Activated CD4-positive, CD25-positive, alpha-beta regulatory T cell treated with anti-CD3 and anti-CD28 coated beads, Interleukin-2, amount 50 U/mL, for 72 hours (primary cell): ENCODE measurements around the gene IGFBP2.

Experiments used
- DNase-seq: peaks from one replicate; pipeline ENCODE4 v3.0.0; 2021

The IGFBP2 gene

DNA sequence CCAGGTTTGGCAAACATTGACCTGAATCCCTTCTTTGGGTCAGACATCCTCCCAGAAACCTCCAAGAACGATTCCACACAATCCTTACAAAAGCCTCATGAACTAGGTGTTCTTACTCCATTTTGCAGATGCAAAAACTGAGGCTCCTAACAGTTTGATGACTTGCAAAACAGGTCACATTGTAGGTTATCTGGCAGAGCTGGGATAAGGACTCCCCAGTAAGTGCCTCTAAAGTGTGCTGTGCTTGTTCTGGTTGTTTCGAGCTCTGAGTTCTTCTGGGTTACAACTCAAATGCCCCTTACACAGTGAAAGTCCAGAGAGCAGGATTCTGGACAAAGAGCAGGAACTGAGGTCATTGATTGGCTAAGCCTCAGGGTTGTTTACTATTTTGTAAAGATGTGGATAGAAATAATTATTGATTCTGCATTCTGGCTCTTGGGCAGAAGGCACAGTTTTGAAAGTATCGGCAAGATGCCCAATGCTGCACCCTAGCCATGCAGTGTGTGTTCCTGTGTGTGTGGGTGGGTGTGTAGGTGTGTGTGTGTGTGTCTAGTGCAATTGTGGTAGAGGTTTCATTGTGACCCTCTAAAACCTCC lies 17.0 kb upstream of the IGFBP2 start:
- DNase-seq = no peak

DNA sequence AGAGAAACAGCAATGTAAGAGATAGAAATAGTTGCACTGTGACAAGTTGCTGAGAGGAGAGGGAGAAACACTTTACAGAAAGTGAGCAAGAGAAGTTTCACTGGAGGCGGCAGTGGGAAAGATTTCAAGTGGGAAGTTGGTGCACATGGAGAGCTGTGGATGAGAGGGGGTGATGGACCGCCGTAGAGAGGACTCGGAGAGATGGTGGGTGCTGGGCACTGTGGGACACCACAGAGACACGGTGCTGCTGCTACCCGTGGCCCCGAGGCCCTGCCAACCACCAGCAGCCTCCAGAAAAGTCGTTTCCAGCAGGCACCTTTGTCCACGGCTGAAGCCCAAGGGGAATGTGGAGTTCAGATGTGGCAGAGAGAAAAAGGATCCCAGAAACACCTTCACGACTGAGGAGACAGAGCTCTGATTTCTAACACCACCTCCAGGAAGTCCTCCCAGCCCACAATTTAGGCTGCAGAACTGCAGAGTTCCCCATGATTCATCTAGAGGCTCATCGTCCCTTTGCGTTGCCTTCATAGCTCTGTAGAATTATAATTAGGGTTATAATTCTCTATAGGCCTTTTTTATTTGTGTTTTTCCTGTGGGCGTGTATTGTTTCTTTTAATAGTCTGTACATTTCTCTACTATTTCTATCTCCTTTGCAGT lies 15.9 kb upstream of the IGFBP2 start:
- DNase-seq = no peak

DNA sequence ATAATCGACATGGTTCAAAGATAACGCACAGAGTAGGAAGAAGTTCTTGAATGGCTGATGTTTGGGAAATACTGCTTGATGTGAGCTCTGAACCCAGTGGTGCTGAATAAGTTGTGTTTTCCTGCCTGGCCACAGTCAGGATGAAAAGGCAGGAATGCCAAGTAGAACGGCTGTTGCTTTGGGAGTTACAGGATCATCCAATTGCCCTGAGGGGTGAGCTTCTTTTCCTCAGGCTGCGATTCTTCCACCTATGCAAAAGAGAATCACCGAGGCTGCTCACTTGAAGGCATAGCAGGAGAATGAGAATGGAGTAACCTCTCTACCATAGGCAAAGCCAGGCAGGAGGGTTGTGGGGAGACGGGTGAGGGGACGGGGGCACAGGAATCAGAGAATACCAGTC lies 14.4 kb upstream of the IGFBP2 start:
- no peak for DNase-seq

DNA sequence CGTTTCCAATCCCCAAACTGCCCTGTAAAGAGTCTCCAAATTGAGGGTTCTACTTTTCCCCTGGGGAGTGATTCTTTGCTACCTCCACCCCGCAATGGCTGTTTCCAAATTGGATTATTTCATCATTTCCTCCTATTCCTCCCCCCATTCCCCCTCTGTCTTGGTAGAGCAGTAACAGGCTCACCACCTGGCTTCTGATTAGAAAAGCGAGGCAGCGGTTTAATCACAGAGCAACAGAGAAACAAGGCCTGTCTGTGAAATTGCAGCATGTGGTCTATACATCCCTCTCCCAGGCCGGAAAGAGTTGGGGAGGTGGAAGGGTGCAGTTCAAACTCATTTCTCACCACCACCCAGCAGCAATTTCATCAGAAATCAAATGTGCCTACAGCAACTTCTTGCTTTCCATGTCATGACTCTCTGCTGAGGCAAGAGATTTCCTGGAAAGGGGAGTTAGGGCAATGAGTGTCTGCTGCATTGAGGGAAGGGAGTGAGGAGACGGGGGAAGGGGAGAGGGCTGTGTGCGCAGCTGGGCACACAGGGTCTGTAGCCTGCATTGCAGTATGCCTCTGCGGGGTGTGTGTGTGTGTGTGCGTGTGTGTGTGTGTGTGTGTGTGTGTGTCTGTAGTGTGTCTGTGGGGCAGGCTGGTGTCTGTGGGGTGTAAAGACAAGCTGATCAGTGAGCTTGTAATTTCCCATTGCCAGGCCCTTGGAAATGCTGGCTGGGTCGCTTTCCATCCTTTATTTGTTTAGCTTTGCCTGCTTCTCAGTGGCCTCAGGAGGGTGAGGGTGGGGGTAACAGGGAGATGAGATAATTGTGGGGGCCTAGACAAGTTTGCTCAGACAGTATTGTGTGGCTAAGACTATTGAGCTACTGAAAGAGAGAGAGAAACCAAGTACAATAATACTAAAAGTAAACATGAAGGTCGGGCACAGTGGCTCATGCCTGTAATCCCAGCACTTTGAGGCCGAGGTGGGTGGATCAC lies 13.5 kb upstream of the IGFBP2 start:
- no peak for DNase-seq

DNA sequence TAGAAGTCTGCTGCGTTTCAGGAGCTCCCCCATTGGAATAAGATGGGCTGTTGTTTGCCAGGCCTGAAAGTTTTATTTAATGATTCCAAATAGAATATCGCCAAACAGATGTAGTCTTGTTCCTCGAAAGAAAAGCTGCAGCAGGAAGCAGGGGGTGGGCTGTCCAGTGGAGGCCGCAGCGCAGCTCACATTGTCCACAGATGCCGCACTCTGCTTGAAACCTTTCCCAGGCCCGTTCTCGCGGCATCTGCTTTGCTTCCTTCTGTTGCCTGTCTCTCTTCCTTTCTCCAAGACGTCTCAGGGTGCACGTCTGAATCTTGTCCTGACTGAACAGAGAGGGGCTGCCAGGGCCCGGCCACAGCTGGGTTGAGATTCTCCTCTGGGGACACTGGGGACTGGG lies 12.4 kb upstream of the IGFBP2 start:
- no peak for DNase-seq

DNA sequence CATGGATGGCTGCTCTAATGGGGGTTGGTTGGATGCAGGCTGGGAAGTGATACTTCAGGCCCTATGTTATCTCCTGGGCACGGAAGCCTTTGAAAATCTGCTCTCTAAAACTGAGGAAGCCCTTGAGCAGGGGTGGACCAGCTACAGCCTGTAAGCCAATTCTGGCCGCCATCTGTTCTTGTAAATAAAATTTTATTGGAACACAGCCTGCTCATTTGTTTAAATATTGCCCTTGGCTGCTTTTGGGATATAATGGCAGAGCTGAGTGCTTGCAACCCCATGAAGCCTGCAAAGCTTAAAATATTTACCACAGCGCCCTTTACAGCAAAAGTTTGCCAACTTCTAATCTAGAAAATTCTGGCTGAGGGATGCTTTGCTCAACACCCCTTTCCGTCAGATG lies 11.9 kb upstream of the IGFBP2 start:
- no peak for DNase-seq

DNA sequence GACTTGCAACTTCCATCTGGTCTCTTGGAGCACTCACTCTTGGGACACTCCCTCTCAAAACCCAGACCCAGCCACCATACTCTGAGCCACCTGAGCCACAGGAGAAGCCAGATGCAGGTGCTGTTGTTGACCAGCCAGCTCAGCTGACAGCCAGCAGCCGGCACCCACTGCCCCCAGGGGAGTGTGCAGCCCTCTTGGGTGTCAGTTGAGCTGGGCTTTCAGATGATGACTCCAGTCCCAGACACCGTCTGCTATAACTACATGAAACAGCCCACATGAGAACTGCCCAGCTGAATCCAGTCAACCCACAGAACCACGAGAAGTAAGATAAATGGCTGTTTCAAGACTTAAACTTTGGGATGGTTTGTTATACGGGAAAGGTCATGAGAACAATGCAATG lies 10.7 kb upstream of the IGFBP2 start:
- DNase-seq = no peak

DNA sequence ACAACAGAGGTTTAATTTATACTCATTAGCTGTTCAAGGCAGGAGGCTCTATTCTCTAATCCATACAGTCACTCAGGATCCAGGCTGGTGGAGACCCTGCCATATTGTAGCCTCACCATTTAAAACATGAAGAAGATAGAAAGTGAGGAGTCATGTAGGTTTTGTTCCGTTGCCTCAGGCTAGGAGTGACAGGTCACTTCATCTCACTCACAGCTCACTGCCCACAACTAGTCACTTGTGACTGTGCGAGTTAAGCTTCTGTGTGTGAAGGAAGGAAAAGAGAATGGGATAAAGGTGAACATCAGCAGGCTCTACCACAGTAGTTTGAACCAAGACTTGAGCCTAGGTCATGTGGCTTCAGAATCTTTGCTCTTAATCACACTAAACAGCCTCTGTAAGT lies 9.0 kb upstream of the IGFBP2 start:
- DNase-seq = no peak

DNA sequence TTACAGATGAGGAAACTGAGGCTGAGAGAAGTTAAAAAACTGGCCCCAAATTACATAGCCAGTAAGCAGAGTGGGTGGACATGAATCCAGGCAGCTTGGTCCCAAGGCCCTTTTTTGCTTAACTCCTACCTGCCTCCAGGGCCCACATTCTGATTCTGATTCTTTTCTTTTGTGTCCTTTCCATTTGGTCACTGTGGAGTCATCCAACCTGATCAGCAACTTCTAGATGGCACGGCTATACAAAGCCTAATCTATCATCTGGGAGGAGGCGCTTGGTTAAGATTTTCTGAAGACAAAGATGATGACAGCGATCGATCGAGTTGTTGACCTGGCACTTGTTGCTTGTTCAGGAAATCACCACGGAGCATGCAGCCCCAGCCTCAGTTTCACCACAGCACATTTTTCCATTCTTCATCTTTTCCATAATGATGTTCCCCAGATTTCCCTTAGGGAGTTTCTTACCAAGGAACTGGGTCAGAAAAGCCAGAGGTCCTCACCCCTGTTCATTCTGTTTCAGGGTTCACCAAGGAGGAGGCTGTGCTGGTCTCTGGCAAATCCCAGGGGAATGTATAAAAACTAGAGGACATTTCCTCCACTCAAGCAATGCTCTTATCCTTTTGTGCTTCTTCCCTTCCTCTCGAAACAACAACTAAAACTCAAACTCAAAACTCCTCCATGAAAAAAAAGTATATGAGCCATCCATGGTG lies 6.9 kb upstream of the IGFBP2 start:
- DNase-seq = no peak

DNA sequence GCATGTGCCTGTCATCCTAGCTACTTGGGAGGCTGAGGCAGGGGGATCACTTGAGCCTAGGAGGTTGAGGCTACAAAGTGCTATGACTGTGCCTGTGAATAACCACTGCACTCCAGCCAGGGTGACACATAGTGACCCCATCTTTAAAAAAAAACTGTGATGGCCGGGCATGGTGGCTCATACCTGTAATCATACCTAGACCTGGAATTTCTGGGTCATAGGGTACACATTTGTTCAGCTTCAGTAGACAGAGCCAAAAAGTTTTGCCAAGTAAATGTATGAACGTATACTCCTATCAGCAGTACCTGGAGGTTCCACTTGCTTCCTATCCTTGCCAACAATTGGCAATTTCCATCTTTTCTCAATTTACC lies 6.4 kb upstream of the IGFBP2 start:
- no peak for DNase-seq

DNA sequence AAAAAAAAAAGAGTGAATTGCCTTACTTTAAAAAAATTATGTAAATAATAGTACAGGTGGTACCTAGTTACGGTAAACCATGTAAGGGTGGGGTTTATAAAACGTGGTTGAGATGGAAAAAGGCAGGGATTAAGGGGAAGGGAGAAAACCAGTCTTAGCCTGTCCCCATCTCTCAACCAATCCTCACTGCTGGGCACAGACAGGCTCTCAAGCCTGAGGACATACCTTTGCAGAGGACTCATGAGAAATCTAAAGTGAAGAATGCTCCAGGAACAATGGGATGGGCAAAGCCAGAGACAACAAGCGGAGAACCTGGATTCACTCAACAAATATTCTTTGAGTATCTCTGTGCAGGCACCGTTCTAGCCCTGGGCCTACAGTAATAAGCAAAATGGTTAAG lies 3.4 kb upstream of the IGFBP2 start:
- no peak for DNase-seq

DNA sequence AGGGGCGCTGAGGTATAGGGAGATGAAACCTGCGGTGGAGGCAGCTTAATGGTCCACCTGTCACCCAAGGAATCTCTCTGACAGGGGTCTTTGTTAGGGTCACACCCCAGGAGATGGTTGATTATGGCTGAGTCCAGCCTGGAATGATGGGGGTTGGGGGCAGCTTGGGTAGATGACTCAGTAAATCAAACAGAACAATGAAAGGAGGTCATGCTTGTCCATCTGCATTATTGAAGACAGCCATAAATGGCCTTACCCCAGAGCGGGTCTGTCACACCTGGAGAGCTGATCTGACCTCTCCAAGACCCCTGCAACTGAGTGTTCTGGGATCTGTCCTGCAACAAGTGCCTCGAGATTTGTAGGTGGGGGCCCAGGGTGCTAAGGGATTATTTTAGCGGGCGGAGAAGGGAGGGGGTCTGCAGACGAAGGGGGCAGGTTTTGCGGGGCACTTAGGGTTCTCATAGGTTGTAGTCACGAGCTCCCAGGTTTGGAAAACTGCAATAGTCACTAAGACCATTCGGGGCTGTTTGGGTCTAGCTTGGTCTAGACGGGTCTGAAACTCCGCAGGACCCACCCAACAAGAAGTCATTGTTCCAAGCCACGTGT lies 771 bp upstream of the IGFBP2 start:
- DNase-seq = no peak

DNA sequence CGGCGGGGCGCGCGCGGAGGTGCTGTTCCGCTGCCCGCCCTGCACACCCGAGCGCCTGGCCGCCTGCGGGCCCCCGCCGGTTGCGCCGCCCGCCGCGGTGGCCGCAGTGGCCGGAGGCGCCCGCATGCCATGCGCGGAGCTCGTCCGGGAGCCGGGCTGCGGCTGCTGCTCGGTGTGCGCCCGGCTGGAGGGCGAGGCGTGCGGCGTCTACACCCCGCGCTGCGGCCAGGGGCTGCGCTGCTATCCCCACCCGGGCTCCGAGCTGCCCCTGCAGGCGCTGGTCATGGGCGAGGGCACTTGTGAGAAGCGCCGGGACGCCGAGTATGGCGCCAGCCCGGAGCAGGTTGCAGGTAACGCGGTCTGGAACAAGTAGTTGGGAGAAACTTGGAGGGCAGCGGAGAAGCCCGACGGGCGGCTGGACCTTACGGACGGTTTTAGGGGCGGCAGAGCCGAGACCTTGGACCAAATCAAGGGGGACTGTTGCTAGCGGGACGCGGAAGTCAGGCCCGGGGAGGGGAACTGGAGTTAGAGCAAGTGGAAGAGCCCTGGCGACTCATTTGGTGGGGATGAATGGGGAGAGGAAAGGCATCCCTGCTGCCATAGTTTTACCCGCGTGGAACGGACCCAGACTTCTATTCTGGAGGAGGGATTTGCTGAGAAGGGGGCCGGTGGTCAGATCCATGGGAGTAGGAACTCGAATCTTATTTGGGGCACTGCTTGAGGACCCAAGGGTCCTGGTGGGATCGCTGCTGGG lies 573 bp downstream of the IGFBP2 start:
- no peak for DNase-seq

DNA sequence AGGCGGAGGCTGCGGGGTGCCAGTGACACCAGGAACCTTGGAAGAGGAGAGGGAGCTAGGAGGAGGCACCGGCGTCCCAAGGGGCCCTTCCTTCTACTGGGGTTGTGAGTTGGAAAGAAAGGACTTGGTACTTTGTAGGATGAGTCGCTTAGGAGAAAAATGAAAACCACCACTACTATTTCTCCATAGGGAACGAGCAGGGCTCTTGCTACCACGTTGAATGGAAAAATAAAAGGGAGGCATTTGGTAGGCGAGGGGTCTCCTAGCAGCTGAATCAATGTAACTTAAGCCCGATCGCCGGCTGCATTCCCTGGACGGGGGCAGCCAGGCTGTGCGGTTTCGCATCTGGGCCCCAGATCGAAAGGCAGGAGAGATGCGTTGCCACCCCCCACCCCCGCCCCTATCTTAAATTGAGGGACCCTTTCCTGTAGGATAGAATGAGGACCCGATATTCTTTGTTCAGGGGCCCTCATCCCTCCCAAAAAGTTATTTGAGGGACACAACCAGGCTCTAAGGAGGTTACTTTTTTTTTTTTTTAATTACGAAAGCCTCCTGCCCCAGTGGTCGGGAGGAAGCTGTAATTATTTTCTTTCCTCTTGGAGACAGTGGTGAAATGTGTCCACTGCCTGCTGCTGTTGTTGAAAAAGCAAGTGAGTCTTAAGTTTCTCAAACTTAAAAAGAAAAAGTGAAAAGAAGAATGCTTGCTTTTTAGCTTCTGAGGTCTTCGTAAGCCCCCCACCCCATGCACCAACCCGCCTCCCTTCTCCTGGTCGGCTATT lies 1.3 kb downstream of the IGFBP2 start:
- no peak for DNase-seq

DNA sequence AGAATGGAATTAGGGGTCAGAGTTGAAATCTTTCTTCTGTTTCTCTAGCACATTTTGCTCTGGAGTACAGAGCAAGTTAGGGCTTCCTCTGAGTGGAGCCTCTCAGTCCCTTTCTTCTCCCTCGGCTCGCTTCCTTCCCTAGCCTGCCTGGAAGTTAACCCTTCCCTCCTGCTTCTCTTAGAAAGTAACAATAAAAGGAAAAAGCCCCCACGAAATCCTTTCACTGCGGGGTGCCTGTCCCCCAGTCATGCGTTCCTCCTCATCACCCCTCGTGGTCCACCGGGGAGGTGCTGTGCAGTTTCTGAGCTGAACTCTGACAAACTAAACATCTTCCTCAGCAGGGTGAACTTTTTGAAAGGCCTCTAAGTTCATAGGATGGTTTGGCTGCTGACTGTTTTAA lies 2.0 kb downstream of the IGFBP2 start:
- no peak for DNase-seq

DNA sequence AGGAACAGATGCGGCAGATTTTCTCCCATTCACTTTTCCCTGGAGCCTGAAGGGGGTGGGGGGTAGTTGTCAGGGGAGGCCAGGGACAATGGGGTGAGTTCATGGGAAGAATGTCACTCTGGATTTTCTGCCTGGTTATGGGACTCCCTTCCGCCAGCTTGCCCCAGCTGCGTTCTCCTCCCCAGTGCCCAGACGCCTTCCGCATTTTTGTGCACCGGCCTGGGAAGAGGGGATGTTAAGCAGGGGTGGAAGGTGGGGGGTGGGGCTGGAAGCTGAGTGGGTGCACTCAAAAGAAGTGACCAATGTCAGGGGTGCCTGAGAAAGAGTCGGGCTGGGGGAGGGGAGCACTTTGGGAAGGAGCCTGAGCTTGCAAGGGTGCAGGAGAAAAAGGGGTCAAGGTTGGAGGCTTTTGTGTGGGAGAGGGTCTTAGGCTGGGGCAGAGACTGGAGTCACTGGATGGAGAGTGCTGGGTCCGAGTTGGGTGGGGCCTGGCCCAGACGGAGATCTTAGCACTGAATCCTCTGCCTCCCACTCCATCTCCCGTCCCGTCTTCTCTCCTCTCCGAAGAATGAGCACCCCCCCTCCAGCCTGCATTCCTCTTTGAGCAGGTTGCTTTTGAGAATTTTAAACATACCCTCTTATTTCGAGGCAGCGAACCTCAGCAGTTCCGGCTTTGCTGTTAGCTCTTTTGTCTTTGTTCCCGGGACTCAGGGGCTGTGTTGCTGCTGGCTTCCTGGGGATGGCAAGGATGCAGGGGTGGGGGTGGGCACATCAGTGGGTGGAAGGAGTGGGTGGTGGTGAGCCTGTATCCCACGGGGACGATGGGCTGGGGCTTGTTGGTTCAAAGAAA lies 2.7 kb downstream of the IGFBP2 start:
- no peak for DNase-seq

DNA sequence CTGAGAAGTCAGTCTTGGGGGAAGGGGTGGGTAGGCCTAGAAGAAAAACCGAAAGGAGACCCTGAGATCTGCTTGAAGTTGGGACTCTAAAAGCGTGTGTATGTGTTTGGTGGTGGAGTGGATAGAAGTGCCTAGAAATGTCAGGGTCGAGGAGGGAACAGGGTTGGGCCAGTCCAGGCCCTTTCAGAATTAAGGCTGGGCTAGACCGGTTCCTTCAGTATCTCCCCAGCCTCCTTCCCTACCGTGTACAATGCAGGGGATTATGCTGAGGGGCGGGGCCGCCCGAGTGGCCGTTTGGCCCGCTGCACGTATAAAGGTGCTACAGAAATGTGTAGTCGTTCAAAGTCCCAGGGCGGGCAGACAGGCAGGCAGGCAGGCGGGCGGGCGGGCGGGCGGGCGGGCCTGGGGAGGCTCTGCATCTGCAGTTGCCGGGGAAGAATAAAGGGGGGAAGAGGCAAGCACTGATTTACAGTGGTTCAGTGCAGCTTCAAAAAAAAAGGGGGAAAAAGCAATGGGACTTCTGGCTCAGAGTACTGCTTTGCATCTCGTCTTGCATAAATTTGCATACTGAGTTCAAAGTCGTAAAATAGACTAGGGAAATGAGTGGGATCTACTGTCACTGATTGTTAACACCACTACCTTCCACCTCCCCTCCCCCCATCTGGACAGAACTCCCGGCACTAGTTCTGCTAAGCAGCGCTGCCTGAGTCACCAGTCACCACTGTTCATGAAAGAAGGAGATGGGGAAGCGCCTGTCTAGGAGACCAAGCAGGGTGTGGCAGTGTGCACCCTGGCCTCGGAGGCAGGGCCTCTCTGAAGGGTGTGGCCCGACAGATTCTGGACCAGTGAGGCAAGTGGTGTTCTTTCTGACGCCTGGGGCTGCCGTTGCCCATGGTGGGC lies 3.6 kb downstream of the IGFBP2 start:
- DNase-seq = no peak

DNA sequence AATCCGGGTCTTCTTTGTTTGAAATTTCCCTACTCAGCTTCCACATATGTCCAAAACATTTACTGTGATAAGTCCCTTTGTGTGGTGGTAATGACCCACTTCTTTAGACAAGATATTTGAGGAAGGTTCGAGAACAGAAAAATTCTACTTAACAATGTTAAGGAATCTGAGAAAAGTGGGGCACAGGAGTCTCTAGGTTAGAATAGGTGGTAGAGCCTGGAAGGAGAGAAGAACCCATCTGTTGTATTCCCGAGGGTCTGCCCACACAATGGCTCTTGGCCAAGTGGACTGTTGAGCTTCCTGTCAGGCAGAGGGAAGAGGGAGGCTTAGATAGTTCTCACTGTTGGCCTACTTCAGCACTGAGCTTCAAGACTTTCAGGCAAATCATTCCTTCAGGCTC lies 4.3 kb downstream of the IGFBP2 start:
- no peak for DNase-seq

DNA sequence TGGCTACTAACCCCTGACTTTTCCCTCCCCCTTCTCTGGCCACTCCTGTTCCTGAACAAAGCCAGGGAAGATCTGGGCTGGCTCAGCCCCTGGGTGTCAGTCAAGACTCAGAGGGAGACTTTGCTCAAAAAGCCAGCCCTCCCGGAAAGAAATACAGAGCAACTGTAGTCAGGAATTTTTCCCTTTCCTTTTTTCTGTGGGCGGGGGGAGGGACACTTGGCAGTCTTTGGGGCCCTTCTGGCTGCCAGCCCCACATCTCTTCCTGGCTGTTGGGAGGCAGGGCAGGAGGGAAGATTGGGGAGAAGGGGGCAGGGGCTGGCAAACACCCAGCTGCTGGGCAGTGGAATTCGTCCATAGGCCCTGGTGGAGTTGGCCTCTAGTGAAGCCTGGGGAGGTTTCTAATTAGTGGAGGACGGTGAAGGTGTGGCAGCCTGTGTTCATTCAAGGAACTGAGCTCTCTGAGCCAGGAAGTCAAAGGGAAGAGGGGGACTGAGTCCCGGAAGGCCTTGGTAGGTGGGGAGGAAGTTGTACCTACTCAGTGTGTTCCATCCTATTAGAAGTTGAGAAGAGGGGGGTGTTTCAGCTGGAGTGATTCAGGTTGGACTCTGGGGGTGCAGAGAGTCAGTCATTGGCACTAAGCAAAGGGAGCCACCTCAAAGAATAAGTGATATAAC lies 10.9 kb downstream of the IGFBP2 start:
- no peak for DNase-seq
